Epithelial cell of proximal tubule (primary cell): ENCODE results near the gene PTPN13. TPM values are rescaled to one million over a fixed set of nuclear protein-coding genes. Genes with fewer than 3 reads are reported as not detected.
A peak's percentile ranks its signal among the peaks of the same experiment; 100 is the strongest.

Experiments
- DNase-seq: peaks from one replicate; pipeline ENCODE4 v3.0.0-alpha.2; 2011; ENCODE audit warnings: low read depth
- H3K4me3 ChIP-seq: 2 replicates; pipeline ENCODE4 v1.5.1; 2011; ENCODE audit warnings: low read depth, mild to moderate bottlenecking, low read length
- CTCF ChIP-seq: conservative IDR thresholded peaks from 2 replicates; pipeline ENCODE4 v1.5.1; 2012; ENCODE audit warnings: low read depth, mild to moderate bottlenecking, low read length
- total RNA-seq: library from RNA; depleted of rRNA; stranded (reverse); fragments of >200 nt; gene quantifications from 2 replicates; pipeline ENCODE4 v1.2.3, GENCODE V29; 2015

PTPN13 gene
- total RNA-seq, 1 donor from 2014 or later, result 19.8 TPM

- no peak for DNase-seq
- no peak for TF ChIP-seq CTCF
- no peak overlapping the region for H3K4me3 ChIP-seq
Observed at GRCh38 chr4:86721412-86721811, 127.3 kb downstream of the PTPN13 start.

GRCh38 chr4:86730310-86730709, 136.2 kb downstream of the PTPN13 start:
- TF ChIP-seq CTCF, result no peak
- no peak overlapping the region for H3K4me3 ChIP-seq
- DNase-seq, result no peak

- no peak for TF ChIP-seq CTCF
- no peak for DNase-seq
- H3K4me3 ChIP-seq, result no peak overlapping the region
Observed at GRCh38 chr4:86737244-86737643, 143.1 kb downstream of the PTPN13 start.

- H3K4me3 ChIP-seq, result no peak overlapping the region
- TF ChIP-seq CTCF, result no peak
- peak; percentile 42 for DNase-seq
Observed at GRCh38 chr4:86741846-86742245, 147.7 kb downstream of the PTPN13 start.

GRCh38 chr4:86744570-86744969, 150.5 kb downstream of the PTPN13 start:
- no peak overlapping the region for H3K4me3 ChIP-seq
- TF ChIP-seq CTCF, result no peak
- no peak for DNase-seq

- no peak for TF ChIP-seq CTCF
- no peak overlapping the region for H3K4me3 ChIP-seq
Observed at GRCh38 chr4:86749121-86749520, 155.0 kb downstream of the PTPN13 start.

DNA sequence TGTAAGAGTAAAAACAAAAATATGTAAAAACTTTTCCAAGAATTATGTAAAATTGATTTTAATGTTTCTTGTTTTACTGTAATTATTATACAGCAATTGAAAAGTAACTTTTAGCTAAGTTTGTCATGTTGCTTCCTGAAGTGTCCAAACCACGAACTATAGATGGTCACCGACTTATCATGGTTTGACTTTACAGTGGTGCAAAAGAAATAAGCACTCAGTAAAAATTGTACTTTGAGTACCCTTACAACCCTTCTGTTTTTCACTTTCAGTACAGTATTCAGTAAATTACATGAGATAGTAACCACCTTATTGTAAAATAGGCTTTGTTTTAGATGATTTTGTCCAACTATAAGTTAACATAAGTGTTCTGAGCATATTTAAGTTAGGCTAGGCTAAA, 161.3 kb downstream of the PTPN13 start:
- no peak for DNase-seq
- H3K4me3 ChIP-seq, result no peak overlapping the region
- TF ChIP-seq CTCF, result no peak

More at GRCh38 chr4:86749121-86749520, 155.0 kb downstream of the PTPN13 start:
- no peak for DNase-seq
